LNCAP (cell line): ENCODE data around the gene SGTB.

Experiments used
- CTCF ChIP-seq: fragments of 450-650 bp; IDR thresholded peaks from 2 replicates; pipeline ENCODE4 v1.5.1; 2017; ENCODE audit warnings: mild to moderate bottlenecking

SGTB gene

GRCh38 chr5:65765582-65765981 is 43.7 kb upstream of the SGTB start:
- TF ChIP-seq CTCF: no peak

- no peak for TF ChIP-seq CTCF
Observed at GRCh38 chr5:65762234-65762633, 40.3 kb upstream of the SGTB start.

- peak; percentile 57 for TF ChIP-seq CTCF
Observed at GRCh38 chr5:65760504-65761275, 38.8 kb upstream of the SGTB start.

GRCh38 chr5:65758546-65759144 is 36.7 kb upstream of the SGTB start:
- TF ChIP-seq CTCF: no peak

- TF ChIP-seq CTCF: no peak
Observed at GRCh38 chr5:65753189-65753588, 31.3 kb upstream of the SGTB start.

- no peak for TF ChIP-seq CTCF
Observed at GRCh38 chr5:65750938-65751337, 29.0 kb upstream of the SGTB start.

GRCh38 chr5:65749956-65750355 is 28.0 kb upstream of the SGTB start:
- no peak for TF ChIP-seq CTCF
